GM12873 (cell line): ENCODE results near the gene TACC2.

ENCODE experiments used
- CTCF ChIP-seq: IDR thresholded peaks from 2 replicates; pipeline ENCODE4 v1.5.1; 2012; ENCODE audit warnings: low read depth, mild to moderate bottlenecking, moderate library complexity, low read length, control low read depth; ENCODE audit not compliant: insufficient read depth; ENCODE audit errors: missing control alignments

The TACC2 gene

GRCh38 chr10:122162671-122163173 is 173.8 kb downstream of the TACC2 start:
- no peak for TF ChIP-seq CTCF

- no peak for TF ChIP-seq CTCF
Measured at GRCh38 chr10:122163174-122164022, 174.4 kb downstream of the TACC2 start.

GRCh38 chr10:122164023-122164601 is 175.1 kb downstream of the TACC2 start:
- no peak for TF ChIP-seq CTCF

GRCh38 chr10:122164815-122165483 is 176.0 kb downstream of the TACC2 start:
- TF ChIP-seq CTCF = no peak

GRCh38 chr10:122165484-122166276 is 176.7 kb downstream of the TACC2 start:
- TF ChIP-seq CTCF = no peak

- no peak for TF ChIP-seq CTCF
Measured at GRCh38 chr10:122168101-122168500, 179.1 kb downstream of the TACC2 start.
